Loucy (cell line): Measurements from ENCODE around the gene GFER.
A peak's percentile ranks its signal among the peaks of the same experiment; 100 is the strongest.

Experiments used
- EZH2phosphoT487 ChIP-seq: fragments of 200-600 bp; IDR thresholded peaks from 2 replicates; pipeline ENCODE4 v1.6.1; 2018; ENCODE audit warnings: antibody characterized with exemption, mild to moderate bottlenecking, moderate library complexity, borderline replicate concordance
- TF ChIP-seq, protein P1 (sequence below): fragments of 200-600 bp; sonication (generic); conservative IDR thresholded peaks from 2 replicates; pipeline ENCODE4 v1.5.1; 2014; ENCODE audit warnings: mild to moderate bottlenecking, antibody characterized with exemption, low read length

DNA sequence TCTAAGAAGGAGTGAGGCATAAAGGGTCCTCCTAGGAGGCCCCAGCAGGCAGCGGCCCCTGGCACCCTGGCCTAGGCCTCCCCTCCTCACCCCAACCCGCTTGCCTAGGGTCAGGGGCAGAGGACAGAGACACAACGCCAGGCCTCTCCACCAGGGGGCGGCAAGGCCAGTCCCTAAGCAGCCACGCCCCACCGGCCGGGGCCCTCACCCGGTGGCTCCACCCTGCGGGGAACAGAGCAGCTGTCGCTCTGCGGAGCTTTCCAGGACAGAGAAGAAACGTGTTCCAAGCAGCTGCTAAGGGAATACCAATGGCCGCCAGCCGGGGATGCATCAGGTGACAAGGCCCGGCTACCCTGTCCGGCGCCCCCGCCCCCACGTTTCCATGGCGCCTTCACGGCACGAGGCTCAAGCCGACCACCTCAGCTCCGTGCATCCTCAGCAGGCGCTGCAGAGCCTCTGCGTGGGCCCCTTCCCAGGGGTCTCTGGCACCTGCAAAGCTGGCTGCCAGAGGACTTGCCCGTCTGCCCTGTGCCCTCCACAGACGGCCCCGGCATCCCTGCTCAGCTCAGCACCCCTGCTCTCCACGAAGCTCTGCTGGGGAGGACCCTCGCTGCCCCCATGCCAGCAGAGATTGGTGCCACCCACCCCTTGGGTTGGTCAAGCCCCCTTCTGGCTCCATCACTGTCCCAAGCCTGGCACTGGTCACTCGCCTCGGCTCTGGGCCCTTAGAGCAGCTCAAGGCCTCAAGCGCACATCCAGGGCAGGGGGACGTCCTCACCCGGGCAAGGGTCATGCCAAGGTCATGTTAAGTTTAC lies 20.0 kb downstream of the GFER start:
- TF ChIP-seq, protein P1, sequence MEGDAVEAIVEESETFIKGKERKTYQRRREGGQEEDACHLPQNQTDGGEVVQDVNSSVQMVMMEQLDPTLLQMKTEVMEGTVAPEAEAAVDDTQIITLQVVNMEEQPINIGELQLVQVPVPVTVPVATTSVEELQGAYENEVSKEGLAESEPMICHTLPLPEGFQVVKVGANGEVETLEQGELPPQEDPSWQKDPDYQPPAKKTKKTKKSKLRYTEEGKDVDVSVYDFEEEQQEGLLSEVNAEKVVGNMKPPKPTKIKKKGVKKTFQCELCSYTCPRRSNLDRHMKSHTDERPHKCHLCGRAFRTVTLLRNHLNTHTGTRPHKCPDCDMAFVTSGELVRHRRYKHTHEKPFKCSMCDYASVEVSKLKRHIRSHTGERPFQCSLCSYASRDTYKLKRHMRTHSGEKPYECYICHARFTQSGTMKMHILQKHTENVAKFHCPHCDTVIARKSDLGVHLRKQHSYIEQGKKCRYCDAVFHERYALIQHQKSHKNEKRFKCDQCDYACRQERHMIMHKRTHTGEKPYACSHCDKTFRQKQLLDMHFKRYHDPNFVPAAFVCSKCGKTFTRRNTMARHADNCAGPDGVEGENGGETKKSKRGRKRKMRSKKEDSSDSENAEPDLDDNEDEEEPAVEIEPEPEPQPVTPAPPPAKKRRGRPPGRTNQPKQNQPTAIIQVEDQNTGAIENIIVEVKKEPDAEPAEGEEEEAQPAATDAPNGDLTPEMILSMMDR: peak; percentile 70
- no peak for TF ChIP-seq EZH2phosphoT487
